ENCODE results near the gene STMN3. TPM values are rescaled to one million over a fixed set of nuclear protein-coding genes. Genes with fewer than 3 reads are reported as not detected.
"Not testable (repeated sequence)": the region's sequence is repeated elsewhere in the genome, so short reads cannot be mapped to it uniquely, and the experiment has no call there.

Gene STMN3
- total RNA-seq, 1 donor from 2014 or later, result 12.5 TPM

DNA sequence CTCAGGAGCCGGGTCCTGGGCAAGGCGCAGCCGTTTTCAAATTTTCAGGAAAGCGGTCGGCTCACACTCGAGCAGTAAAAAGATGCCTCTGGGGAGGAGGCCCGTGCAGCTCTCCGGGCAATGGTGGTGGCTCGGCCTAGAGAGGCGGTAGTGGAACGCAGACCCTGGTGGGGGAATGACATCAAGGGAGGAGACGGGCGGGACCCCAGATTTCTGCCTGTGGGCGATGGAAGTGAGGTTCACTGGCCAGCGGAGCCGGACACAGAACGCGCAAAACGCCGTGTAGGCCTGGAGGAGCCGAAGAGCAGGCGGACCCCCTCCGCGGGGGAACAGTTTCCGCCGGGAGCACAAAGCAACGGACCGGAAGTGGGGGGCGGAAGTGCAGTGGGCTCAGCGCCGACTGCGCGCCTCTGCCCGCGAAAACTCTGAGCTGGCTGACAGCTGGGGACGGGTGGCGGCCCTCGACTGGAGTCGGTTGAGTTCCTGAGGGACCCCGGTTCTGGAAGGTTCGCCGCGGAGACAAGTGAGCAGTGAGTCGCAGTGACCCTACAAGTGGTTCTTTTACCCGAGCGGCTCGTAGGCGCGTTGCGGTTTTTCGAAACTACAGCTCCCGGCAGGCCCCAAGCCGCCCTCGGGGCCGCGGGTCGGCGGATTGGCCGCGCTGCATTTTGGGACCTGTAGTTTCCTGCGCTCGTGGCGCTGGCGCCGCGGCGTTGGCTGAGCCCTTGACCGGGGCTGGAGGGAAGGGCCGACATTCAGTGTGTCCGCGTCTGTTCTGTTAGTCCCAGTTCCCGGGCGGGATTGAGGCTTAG, 4.9 kb upstream of the STMN3 start, which contains the start of gene RTEL1:
RTEL1 (plus strand) TSS at position 376 of the 812 bp plus-strand sequence. CDS start 1,091 bp downstream, outside the sequence.
- DNase-seq (ENCODE audit: low spot score), result peak; percentile 95

DNA sequence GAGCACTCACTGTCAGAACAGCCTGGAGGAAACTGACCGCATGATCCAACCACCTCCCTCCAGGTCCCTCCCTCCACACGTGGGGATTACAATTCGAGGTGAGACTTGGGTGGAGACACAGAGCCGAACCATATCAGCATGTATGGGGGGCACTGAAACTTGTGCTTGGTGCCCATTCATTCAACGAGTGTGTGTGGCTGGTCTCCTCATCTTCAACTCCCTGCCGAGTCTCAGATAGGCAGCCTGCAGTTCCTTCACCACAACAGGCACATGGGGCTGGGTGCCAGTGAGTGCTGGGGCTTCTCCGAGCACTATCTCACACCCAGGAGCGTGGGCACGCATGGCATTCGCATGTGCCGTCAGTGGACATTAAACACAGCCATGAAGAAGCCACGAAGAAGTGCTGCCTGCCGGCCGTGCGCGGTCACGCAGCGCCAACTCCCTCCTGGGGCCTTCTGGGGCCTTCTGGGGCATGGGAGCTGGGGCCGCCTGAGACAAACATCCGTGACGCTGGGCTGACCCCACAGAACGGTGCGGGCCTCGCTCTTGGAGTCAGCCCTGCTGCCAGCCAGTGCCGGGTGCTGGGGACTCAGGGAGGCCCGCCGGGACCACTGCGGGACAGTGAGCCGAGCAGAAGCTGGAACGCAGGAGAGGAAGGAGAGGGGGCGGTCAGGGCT, 4.2 kb upstream of the STMN3 start:
- peak; percentile 26 for DNase-seq (ENCODE audit: low spot score)

DNA sequence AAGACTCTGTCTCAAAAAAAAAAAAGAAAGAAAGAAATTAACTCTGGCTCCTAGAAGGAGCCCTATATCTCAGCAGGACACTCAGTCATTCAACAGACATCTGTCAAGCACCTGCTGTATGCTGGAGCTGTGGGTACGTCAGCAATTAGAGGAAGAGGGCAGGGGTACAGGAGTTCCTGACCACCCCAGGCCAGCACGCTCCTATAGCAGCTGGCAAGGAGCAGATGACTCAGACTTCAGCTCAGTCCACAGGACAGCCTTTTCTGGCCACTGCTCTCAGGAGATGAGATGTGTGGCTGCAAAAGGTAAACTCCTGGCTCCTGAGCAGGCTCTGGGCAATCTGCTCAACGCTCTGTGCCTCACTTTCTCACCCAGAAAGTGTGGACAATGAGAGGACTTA, 3.2 kb upstream of the STMN3 start:
- DNase-seq (ENCODE audit: low spot score), result no peak

DNA sequence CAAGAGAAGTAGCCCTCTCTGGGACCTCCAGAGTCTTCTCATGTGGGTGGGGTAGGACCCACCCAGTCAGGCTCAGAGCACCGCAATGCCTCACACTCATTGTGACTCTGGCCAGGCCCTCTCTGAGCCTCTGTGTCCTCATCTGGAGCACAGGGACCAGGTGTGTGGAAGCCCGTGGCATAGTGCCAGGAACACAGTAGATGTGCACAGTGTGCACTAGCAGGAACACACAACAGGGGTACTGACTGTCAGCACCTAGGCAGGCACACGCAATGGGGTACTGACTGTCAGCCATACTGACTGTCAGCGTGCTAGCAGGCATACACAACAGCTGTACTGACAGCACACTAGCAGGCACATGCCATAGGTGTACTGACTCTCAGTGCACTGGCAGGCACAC, 2.0 kb upstream of the STMN3 start:
- no peak for DNase-seq (ENCODE audit: low spot score)

- no peak for DNase-seq (ENCODE audit: low spot score)
These were observed 897 bp upstream of the STMN3 start for GRCh38 chr20:63653974-63654668.

DNA sequence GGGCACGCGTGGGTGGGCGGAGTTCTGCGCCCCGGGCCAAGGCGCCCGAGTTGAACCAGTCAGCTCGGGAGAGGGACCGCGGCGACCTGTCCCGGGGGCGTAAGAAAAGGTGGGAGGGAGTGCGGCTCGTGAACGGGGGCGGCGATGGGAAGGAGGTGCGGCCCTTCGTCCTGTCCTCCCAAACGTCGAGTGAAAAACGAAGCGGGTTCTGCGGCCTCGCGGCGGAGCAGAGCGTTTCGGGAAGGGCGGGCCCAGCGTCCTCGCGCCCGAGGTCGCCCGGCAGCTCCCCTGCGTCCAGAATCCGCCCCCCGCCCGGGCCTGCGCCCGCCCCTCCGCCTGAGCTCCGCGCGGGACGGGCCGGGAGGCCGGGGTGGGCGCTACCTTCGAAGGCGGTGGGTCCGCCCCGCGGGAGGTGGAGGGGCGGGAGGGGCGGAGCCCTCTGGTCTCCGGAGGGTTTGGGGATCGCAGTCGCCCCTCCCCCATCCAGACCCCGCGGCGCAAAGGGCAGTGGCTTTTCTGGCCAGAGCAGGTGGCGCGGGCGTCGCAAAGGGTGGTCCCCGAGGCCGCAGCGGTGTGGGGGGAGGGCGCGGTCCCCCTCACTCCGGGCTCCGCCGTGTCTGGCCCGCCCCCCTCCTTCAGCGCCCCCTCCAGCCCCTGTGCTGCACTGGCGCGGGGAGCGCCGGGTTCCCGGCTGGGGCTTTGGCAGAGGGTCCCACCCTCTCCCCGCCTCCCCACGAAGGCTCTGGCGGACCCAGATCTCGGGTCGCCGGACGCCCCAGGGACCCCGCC, 838 bp downstream of the STMN3 start:
- DNase-seq (ENCODE audit: low spot score), result peak; percentile 35

DNA sequence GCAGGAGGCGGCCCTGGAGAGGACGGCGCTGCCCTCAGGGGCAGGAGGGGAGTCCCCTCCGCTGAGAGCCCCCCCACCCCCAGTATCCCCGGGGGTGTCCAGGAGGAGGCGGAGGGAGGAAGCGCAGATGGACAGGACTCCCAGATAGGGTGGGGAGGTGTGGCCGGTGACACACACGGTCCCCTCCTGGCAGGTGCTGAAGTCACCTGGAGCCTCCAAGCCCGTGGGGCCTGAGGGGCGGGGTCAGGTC, 1.4 kb downstream of the STMN3 start:
- no peak for DNase-seq (ENCODE audit: low spot score)

DNA sequence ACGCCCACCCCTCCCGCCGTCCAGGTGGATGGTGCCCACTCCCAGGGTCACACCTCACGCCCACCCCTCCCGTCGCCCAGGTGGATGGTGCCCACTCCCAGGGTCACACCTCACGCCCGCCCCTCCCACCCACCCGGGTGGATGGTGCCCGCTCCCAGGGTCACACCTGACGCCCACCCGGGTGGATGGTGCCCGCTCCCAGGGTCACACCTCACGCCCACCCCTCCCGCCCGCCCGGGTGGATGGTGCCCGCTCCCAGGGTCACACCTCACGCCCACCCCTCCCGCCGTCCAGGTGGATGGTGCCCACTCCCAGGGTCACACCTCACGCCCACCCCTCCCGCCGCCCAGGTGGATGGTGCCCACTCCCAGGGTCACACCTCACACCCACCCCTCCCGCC, 2.7 kb downstream of the STMN3 start:
- DNase-seq (ENCODE audit: low spot score), result not testable (repeated sequence)

GRCh38 chr20:63648895-63649589, 4.2 kb downstream of the STMN3 start:
- DNase-seq (ENCODE audit: low spot score), result no peak

- DNase-seq (ENCODE audit: low spot score), result no peak
These were observed 5.0 kb downstream of the STMN3 start for GRCh38 chr20:63648190-63648589.

DNA sequence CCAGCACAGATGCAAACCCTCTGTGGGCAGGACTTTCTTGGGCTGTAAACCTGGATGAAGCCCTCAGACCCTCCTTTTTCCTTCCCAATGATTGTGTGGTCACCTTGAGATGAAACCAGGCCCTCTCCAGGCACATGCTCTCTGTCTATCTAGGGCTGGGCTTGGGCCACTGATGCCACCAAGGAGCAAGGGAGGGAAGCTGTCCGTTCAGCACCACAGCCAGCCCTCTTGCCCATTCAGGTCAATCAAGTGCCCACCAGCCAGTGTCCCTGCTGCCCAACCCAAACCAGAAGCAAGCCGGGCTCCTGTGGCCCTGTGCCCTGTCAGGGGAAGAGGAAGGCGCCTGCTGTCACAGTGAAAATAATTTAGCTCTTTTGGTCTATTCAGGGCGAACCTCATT, 8.0 kb downstream of the STMN3 start:
- DNase-seq (ENCODE audit: low spot score), result no peak

GRCh38 chr20:63643946-63644345, 9.3 kb downstream of the STMN3 start:
- DNase-seq (ENCODE audit: low spot score), result no peak

- DNase-seq (ENCODE audit: low spot score), result no peak
These were observed 9.7 kb downstream of the STMN3 start for GRCh38 chr20:63643499-63643898.

- no peak for DNase-seq (ENCODE audit: low spot score)
These were observed 10.5 kb downstream of the STMN3 start for GRCh38 chr20:63642527-63643247.

DNA sequence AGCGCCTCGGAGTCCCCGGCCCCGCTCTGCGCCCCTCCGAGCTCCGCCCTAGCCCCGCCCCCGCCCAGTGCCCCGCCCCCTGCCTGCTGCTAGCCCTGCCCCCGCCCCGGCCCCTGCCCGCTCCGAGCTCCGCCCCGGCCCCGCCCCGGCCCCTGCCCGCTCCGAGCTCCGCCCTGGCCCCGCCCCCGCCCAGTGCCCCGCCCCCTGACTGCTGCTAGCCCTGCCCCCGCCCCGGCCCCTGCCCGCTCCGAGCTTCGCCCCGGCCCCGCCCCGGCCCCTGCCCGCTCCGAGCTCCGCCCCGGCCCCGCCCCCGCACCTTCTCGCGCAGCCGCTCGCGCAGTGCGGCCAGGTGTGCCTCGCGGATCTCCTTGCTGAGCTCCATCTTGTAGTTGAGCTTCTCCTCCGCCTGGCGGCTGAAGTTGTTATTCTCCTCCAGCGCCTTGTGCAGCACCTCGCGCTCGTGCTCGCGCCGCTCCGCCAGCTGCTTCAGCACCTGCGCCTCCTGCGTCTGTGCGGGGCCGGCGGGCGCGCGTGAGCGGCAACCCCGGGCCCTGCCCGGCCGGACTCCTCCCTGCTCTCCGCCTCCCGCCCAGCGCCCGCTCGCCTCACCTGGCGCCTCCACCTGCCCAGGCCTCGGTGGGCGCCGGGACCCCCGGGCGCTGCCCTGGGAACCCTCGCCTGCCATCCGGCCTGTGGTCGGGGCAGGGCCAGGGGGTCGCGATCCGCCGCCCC, 11.3 kb downstream of the STMN3 start:
- DNase-seq (ENCODE audit: low spot score), result peak; percentile 75

DNA sequence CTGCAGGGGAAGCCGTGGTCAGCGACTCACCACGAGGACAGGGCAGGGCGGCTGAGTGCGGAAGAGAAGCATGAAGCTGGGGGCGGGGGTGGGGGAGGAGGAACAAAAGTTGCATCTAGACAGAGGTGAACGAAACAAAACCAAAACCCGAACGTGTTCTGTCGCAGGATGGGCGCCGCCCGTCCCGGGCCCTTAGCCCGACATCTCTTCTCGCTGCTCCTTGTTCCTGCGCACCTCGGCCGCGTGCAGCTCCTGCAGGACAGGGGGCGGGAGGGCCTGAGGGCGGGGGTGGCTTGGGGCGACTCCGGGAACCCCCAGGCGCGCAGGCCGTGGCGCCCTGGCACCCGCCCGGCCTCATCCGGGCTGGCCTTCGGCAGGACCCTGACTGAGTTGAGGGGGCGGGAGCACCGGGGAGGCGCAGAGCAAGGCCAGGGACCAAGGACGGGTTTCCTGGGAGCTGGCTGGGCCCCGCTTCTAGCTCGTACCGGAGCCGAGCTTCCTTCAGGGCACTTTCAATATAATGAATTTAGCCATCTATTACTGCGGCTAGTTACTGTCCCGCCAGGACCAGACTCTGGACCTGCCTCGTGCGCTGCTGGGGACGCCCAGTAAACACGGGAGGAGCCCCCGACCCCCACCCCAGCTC, 12.0 kb downstream of the STMN3 start:
- DNase-seq (ENCODE audit: low spot score), result no peak

DNA sequence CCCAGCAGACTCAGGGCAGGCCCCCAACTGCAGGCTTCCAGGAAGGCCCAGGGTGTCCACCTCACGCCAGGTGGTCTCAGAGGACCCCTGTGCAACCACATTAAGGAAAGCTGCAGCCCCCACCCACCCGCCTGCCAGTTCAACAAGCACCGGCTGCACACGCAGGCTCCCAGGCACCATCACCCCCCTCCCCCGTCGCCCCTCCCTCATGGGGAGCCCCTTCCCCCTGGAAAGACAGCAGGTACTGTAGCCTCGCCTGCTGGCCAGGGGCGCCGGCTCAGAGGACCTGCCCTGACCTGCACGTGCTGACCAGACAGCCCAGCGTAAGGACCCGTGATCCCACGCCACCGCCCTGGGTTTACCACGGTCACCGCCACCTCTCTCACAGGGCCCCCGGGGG, 12.5 kb downstream of the STMN3 start:
- not testable (repeated sequence) for DNase-seq (ENCODE audit: low spot score)

DNA sequence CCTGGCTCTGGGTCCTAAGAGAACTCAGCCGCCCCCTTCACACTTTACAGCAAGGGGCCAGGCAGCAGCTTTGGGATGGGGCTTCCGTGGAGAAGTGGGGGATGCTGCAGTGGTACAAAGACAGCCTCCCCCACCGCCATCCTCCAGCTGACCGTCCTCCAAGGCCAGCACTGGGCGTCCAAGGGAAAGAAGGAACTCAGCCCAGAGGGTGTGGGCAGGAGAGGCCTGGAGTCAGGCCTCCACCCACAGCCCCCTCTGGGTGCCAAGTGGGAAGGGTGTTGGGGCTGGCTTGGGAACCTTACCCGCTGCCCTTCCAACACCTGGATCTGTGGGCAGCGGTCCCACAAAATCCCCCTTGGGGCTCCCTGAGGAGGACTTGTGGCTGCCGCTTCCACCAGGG, 13.1 kb downstream of the STMN3 start:
- DNase-seq (ENCODE audit: low spot score), result no peak
